Upper lobe of right lung (tissue), 1 donor: Measurements from ENCODE around the gene IQSEC1. TPM values are rescaled to one million over a fixed set of nuclear protein-coding genes. Genes with fewer than 3 reads are reported as not detected.

ENCODE experiments used
- ATAC-seq: fragments of 200-7000 bp; cut with Tn5 transposase; one replicate; pipeline ENCODE4 v1.9.1; 2020; ENCODE audit warnings: mild to moderate bottlenecking, moderate library complexity
- DNase-seq: peaks from one replicate; pipeline ENCODE4 v3.0.0-alpha.2; 2020
- H3K27ac ChIP-seq: fragments of 200-600 bp; one replicate; pipeline ENCODE4 v1.8.0; 2022
- H3K27me3 ChIP-seq: fragments of 200-600 bp; one replicate; pipeline ENCODE4 v1.8.0; 2022; ENCODE audit warnings: mild to moderate bottlenecking
- H3K36me3 ChIP-seq: fragments of 200-600 bp; one replicate; pipeline ENCODE4 v1.8.0; 2022
- H3K4me1 ChIP-seq: fragments of 200-600 bp; one replicate; pipeline ENCODE4 v1.8.0; 2022
- H3K4me3 ChIP-seq: fragments of 200-600 bp; one replicate; pipeline ENCODE4 v1.8.0; 2022; ENCODE audit warnings: mild to moderate bottlenecking
- H3K9me3 ChIP-seq: fragments of 200-600 bp; one replicate; pipeline ENCODE4 v1.8.0; 2022
- CTCF ChIP-seq: fragments of 200-600 bp; IDR thresholded peaks from one replicate; pipeline ENCODE4 v1.8.0; 2022; ENCODE audit warnings: antibody characterized with exemption
- intact Hi-C: fragments of 100-400 bp; cut with DNase I; formaldehyde crosslinking; loops from one replicate; pipeline ENCODE4 v1.11.0; 2022
- total RNA-seq: library from RNA; stranded (reverse); fragmentation: NEBNext Ultra II Directional; extraction: Animal tissue kit (Norgen Biotek cat#: 25700); gene quantifications from one replicate; pipeline ENCODE4 v1.2.1, GENCODE V29; 2021
- donor health status: DM: no; HTN: yes; CAD: no; lungs with severe emphysema.

The IQSEC1 gene
- total RNA-seq, 1 donor from 2014 or later: 61.6 TPM

GRCh38 chr3:12956316-12956660 is 116.9 kb downstream of the IQSEC1 start:
- intact Hi-C loops: no loop called here
- Histone ChIP-seq H3K36me3 (no peaks in the 10 kb centered on the region), H3K9me3 (no peaks in the 10 kb centered on the region), H3K27me3 (no peaks in the 10 kb centered on the region), H3K4me1 (peaks cover 52% of the 10 kb centered on the region), H3K4me3 (no peak overlapping the region), H3K27ac (no peak overlapping the region)
- TF ChIP-seq CTCF: no peak
- DNase-seq: no peak
- ATAC-seq: no peak

- no peak for DNase-seq
Measured at GRCh38 chr3:12955651-12956315, 117.4 kb downstream of the IQSEC1 start.

GRCh38 chr3:12954891-12955650 is 118.2 kb downstream of the IQSEC1 start:
- Histone ChIP-seq H3K9me3 (no peaks in the 10 kb centered on the region), H3K27ac (peak overlapping the region; percentile 4), H3K36me3 (no peaks in the 10 kb centered on the region), H3K4me1 (peaks cover 42% of the 10 kb centered on the region), H3K27me3 (no peaks in the 10 kb centered on the region), H3K4me3 (no peak overlapping the region)
- TF ChIP-seq CTCF: peak; percentile 6
- ATAC-seq: peak; percentile 92
- peak; percentile 88 for DNase-seq
- intact Hi-C loops: no loop called here

More at GRCh38 chr3:12955651-12956315, 117.4 kb downstream of the IQSEC1 start:
- Histone ChIP-seq H3K27me3 (no peaks in the 10 kb centered on the region), H3K9me3 (no peaks in the 10 kb centered on the region), H3K36me3 (no peaks in the 10 kb centered on the region), H3K4me3 (no peak overlapping the region), H3K27ac (peak overlapping the region; percentile 4), H3K4me1 (peaks cover 49% of the 10 kb centered on the region)
- TF ChIP-seq CTCF: no peak
- intact Hi-C loops: no loop called here
- no peak for ATAC-seq

- intact Hi-C loops: no loop called here
- no peak for TF ChIP-seq CTCF
- no peak overlapping the region for H3K27ac ChIP-seq
- no peak for DNase-seq
- peaks cover 41% of the 10 kb centered on the region for H3K4me1 ChIP-seq
- no peak overlapping the region for H3K4me3 ChIP-seq
- H3K9me3 ChIP-seq: no peaks in the 10 kb centered on the region
- no peaks in the 10 kb centered on the region for H3K27me3 ChIP-seq
- H3K36me3 ChIP-seq: no peaks in the 10 kb centered on the region
- no peak for ATAC-seq
Measured at GRCh38 chr3:12954180-12954579, 119.0 kb downstream of the IQSEC1 start.

- TF ChIP-seq CTCF: no peak
- Histone ChIP-seq H3K27ac (no peak overlapping the region), H3K4me1 (peaks cover 44% of the 10 kb centered on the region), H3K36me3 (no peaks in the 10 kb centered on the region), H3K9me3 (no peaks in the 10 kb centered on the region), H3K4me3 (no peak overlapping the region), H3K27me3 (no peaks in the 10 kb centered on the region)
- no peak for DNase-seq
- ATAC-seq: no peak
- intact Hi-C loops: no loop called here
Measured at GRCh38 chr3:12953201-12953995, 119.8 kb downstream of the IQSEC1 start.
